Peyer's patch (tissue), 4 donors: Measurements from ENCODE around the gene SPAG7. TPM values are rescaled to one million over a fixed set of nuclear protein-coding genes. Genes with fewer than 3 reads are reported as not detected.

Experiments used
- DNase-seq, 3 donors: peaks; one replicate each; pipeline ENCODE4 v3.0.0-alpha.2; 2017 to 2019
- H3K27ac ChIP-seq, 4 donors: fragments of 200-600 bp; sonication (generic); one replicate each; pipeline ENCODE4 v1.5.1; 2016 to 2019
- H3K27me3 ChIP-seq, 2 donors: fragments of 200-600 bp; sonication (generic); one replicate each; pipeline ENCODE4 v1.5.1; 2019
- H3K36me3 ChIP-seq, 3 donors: fragments of 200-600 bp; sonication (generic); one replicate each; pipeline ENCODE4 v1.5.1; 2016 to 2019
- H3K4me1 ChIP-seq, 4 donors: fragments of 200-600 bp; sonication (generic); one replicate each; pipeline ENCODE4 v1.5.1; 2016 to 2019
- H3K4me3 ChIP-seq, 4 donors: fragments of 200-600 bp; sonication (generic); 1 replicate in 3 of 4; 2 replicates in 1 of 4; pipeline ENCODE4 v1.5.1; 2016 to 2019; ENCODE audit warnings: mild to moderate bottlenecking in 1 of 4
- H3K9me3 ChIP-seq, 4 donors: fragments of 200-600 bp; sonication (generic); one replicate each; pipeline ENCODE4 v1.5.1; 2016 to 2019; ENCODE audit warnings: mild to moderate bottlenecking in 1 of 4
- POLR2A ChIP-seq, 2 donors: fragments of 450-650 bp; IDR thresholded peaks; one replicate each; pipeline ENCODE4 v1.5.1; 2017; ENCODE audit warnings: antibody characterized with exemption in 2 of 2, mild to moderate bottlenecking in 2 of 2, moderate library complexity in 2 of 2
- total RNA-seq, 4 donors: library from RNA; depleted of rRNA; stranded (reverse); fragments of >200 nt; gene quantifications; one replicate each; pipeline ENCODE4 v1.1.0, GENCODE V29; 2016
- TF ChIP-seq, protein P1 (sequence below), 6 experiments: fragments of 450-650 bp in 4 of 6; fragments of 200-600 bp in 2 of 6; sonication (generic) in 1 of 6; IDR thresholded peaks; one replicate each; pipeline ENCODE4 v1.5.1; 2017 to 2019; ENCODE audit warnings: antibody characterized with exemption in 6 of 6, mild to moderate bottlenecking in 3 of 6, moderate library complexity in 1 of 6

Gene SPAG7
- total RNA-seq, 4 donors from 2014 or later = 34.2 to 85.0 (median 48.9) TPM

DNA sequence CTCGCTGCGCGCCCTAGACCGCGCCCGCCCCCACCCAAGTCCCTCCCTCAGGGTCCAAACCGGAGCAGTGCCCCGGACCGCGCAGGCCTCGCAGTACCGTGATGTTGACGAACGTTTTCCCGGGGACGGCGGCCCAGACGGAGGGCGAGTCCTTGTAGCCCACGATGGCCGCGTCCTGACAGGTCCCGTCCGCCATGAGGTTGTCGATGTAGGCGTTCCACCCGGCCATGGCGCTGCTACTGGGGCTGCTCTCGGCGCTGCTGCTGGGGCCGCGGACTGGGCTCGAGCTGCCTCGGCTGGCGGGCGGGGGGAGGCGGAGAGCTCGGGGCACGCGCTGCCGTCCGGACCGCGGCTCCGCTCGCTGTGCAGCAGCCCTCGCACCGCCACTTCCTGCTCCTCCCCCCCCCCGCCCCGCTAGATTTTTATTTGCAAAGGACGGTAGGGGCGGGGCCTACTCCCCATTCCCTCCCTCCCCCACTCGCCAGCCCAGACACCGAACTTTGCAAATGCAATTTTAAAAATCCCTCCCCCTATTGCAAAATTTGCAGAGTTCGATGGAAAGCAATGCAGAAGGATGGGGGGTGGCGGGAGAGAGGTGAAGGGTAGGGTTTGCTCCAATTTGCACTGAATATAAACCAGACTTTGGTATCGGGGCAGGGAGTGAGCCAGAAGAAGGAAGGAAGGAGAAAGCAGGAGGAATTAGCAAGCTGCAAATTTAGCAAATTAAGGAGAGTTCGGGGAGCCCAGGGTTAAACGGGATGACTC is 19.3 kb downstream of the SPAG7 start, which contains the start of gene PFN1:
PFN1 (minus strand) TSS at position 365 of the 765 bp plus-strand sequence; CDS start at position 229, 136 bp downstream.
- TF ChIP-seq POLR2A (IDR thresholded peaks at IDR 0.05) = peak; percentile 97
- TF ChIP-seq, protein P1, sequence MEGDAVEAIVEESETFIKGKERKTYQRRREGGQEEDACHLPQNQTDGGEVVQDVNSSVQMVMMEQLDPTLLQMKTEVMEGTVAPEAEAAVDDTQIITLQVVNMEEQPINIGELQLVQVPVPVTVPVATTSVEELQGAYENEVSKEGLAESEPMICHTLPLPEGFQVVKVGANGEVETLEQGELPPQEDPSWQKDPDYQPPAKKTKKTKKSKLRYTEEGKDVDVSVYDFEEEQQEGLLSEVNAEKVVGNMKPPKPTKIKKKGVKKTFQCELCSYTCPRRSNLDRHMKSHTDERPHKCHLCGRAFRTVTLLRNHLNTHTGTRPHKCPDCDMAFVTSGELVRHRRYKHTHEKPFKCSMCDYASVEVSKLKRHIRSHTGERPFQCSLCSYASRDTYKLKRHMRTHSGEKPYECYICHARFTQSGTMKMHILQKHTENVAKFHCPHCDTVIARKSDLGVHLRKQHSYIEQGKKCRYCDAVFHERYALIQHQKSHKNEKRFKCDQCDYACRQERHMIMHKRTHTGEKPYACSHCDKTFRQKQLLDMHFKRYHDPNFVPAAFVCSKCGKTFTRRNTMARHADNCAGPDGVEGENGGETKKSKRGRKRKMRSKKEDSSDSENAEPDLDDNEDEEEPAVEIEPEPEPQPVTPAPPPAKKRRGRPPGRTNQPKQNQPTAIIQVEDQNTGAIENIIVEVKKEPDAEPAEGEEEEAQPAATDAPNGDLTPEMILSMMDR (IDR thresholded peaks at IDR 0.05) = peak in 1 of 6 experiments; percentile 9
- Histone ChIP-seq H3K36me3 (peaks cover 0 to 31% (median 0%) of the 10 kb centered on the region in 3 donors), H3K27me3 (no peaks in the 10 kb centered on the region), H3K4me1 (peaks cover 4 to 45% (median 34%) of the 10 kb centered on the region in 4 donors), H3K9me3 (no peaks in the 10 kb centered on the region), H3K27ac (peak within 1 kb of the TSS; percentile 96 to 99 (median 98)), H3K4me3 (peak within 1 kb of the TSS; percentile 95 to 100 (median 98))
- DNase-seq = peak; percentile 93 to 97 (median 96)

GRCh38 chr17:4947411-4948165 is 20.0 kb downstream of the SPAG7 start:
- no peak for TF ChIP-seq POLR2A (IDR thresholded peaks at IDR 0.05)
- TF ChIP-seq, protein P1 (IDR thresholded peaks at IDR 0.05) = no peak
- Histone ChIP-seq H3K36me3 (peaks cover 0 to 39% (median 0%) of the 10 kb centered on the region in 3 donors), H3K9me3 (no peaks in the 10 kb centered on the region), H3K4me1 (peaks cover 4 to 53% (median 35%) of the 10 kb centered on the region in 4 donors), H3K27ac (peak overlapping the region; percentile 96 to 99 (median 98)), H3K4me3 (peak overlapping the region; percentile 95 to 100 (median 98)), H3K27me3 (no peaks in the 10 kb centered on the region)
- peak; percentile 64 to 87 (median 83) for DNase-seq

GRCh38 chr17:4947010-4947410 is 20.6 kb downstream of the SPAG7 start:
- Histone ChIP-seq H3K27me3 (no peaks in the 10 kb centered on the region), H3K27ac (peak overlapping the region; percentile 96 to 99 (median 98)), H3K4me1 (peaks cover 4 to 59% (median 37%) of the 10 kb centered on the region in 4 donors), H3K9me3 (no peaks in the 10 kb centered on the region), H3K36me3 (peaks cover 0 to 44% (median 0%) of the 10 kb centered on the region in 3 donors), H3K4me3 (peak overlapping the region; percentile 95 to 100 (median 98))
- DNase-seq = peak in 1 of 3 donors; percentile 37
- TF ChIP-seq, protein P1 (IDR thresholded peaks at IDR 0.05) = no peak
- TF ChIP-seq POLR2A (IDR thresholded peaks at IDR 0.05) = no peak

DNA sequence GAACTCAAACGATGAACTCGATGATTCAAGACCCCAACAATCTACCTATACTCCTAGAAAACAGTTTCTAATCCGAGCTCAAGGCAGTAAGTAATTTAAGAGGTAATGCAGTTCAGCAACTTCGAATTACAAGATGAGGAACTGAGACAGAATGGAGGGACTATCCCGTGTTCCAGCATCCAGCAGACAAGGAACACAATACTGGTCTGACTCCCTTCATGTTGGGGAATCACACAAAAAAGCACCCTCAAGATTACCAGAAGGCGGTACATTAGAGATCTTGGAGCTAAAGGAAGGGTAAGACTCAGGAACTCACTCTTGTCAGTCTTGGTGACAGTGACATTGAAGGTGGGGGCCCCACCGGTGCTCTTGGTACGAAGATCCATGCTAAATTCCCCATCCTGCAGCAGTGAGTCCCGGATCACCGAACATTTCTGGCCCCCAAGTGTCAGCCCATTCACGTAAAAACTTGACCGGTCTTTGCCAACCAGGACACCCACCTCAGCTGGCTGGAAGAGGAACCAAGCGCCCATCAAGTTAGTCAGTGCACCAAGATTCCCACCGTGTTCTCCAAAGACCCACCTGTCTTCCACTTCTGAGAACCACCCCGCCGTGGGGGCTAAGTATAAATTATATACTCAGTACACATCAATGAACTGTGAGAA is 21.2 kb downstream of the SPAG7 start:
- Histone ChIP-seq H3K27me3 (no peaks in the 10 kb centered on the region), H3K27ac (peak overlapping the region; percentile 96 to 99 (median 98)), H3K36me3 (peaks cover 0 to 45% (median 0%) of the 10 kb centered on the region in 3 donors), H3K4me1 (peaks cover 4 to 64% (median 43%) of the 10 kb centered on the region in 4 donors), H3K4me3 (peak overlapping the region; percentile 95 to 100 (median 98)), H3K9me3 (no peaks in the 10 kb centered on the region)
- DNase-seq = no peak
- no peak for TF ChIP-seq POLR2A (IDR thresholded peaks at IDR 0.05)
- TF ChIP-seq, protein P1 (IDR thresholded peaks at IDR 0.05) = no peak

DNA sequence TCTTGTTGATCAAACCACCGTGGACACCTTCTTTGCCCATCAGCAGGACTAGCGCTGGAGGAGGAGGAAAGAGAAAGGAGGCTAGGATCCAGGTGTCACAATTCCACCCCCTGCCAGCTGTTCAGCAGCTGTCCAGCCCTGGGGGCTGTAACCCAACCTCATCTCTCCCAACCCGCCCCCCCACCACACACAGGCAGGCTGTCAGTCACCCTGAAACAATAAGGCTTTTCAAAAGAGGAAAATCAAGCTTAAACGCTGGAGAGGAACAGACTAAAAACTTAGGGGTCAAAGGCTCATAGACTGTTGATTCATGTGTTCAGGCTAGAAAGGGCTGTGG is 21.7 kb downstream of the SPAG7 start:
- peak in 1 of 3 donors; percentile 39 for DNase-seq
- H3K4me1 ChIP-seq = peaks cover 4 to 65% (median 45%) of the 10 kb centered on the region in 4 donors
- H3K27me3 ChIP-seq = no peaks in the 10 kb centered on the region
- H3K9me3 ChIP-seq = no peaks in the 10 kb centered on the region
- peak overlapping the region; percentile 71 to 99 (median 98) for H3K27ac ChIP-seq
- H3K36me3 ChIP-seq = peaks cover 0 to 45% (median 0%) of the 10 kb centered on the region in 3 donors
- H3K4me3 ChIP-seq = peak overlapping the region in 3 of 4 donors; percentile 95 to 99 (median 97)
- TF ChIP-seq, protein P1 (IDR thresholded peaks at IDR 0.05) = no peak
- no peak for TF ChIP-seq POLR2A (IDR thresholded peaks at IDR 0.05)
